ENCODE results near the gene FAM222B.

Gene FAM222B

DNA sequence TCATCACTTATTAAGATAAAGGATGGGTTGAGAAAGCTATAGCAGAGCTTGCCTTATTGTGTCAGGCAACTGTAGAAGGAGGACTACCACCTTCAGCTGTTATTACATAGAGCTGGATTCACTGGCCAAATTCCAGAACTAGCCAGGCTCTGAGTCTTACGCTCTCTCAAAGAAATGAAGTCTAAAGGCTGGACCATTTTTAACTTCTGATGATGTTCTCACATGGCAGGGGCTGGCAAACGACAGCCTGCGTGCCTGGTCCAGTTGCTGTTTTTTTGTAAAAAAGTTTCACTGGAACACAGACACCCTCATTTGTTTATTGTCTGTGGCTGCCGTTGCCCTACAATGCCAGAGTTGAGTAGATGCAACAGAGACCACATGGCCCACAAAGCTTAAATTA is 77.6 kb downstream of the FAM222B start:
- no peak for DNase-seq

DNA sequence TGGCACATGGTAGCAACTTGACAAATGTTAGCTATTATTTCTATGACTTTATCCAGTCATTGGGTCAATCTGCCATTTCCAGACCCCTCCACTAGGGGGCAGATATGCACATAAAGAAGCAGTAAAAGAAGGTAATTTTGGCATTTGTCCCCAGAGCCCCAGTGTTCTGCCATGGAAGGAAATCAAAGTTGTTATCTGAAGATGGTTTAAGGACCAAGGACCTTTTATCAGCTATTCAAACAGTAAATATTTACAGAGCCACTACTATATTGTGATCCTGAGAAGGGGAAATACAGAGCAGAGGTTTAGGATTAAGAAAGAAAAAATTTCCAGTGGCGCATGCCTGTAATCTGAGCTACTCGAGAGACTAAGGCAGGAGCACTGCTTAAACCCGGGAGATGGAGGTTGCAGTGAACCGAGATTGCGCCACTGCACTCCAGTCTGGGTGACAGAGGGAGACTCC is 78.8 kb downstream of the FAM222B start:
- DNase-seq = peak; percentile 86

DNA sequence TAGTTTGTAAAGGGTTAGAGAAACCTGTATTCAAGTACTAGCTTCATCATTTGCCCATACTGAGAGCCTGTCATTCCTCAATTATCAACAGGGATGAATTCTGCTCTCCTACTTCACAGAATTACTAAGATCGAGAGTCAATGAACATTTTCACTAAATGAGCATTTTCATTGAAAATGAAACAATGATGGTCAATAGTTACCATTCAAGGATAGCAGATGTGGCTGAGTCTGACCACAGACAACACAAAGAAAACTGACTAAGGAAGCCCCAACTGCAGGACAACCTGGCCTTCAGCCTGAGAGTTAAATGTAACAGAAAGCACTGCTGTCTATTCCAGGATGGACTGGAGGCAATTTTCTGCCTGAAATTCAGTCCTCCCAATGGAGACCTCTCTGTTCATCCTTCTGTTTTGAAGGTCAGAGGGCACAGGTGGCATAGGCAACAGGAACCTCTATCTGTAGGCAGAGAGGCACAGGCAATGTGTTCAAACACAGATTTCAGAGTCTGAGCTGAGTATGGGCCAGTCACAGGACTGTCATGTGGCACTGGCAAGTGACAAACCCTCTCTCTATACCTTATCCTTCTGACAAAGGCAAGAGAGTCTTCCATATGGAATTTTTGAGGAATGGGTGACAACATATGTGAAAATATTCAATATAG is 79.3 kb downstream of the FAM222B start:
- DNase-seq = no peak

DNA sequence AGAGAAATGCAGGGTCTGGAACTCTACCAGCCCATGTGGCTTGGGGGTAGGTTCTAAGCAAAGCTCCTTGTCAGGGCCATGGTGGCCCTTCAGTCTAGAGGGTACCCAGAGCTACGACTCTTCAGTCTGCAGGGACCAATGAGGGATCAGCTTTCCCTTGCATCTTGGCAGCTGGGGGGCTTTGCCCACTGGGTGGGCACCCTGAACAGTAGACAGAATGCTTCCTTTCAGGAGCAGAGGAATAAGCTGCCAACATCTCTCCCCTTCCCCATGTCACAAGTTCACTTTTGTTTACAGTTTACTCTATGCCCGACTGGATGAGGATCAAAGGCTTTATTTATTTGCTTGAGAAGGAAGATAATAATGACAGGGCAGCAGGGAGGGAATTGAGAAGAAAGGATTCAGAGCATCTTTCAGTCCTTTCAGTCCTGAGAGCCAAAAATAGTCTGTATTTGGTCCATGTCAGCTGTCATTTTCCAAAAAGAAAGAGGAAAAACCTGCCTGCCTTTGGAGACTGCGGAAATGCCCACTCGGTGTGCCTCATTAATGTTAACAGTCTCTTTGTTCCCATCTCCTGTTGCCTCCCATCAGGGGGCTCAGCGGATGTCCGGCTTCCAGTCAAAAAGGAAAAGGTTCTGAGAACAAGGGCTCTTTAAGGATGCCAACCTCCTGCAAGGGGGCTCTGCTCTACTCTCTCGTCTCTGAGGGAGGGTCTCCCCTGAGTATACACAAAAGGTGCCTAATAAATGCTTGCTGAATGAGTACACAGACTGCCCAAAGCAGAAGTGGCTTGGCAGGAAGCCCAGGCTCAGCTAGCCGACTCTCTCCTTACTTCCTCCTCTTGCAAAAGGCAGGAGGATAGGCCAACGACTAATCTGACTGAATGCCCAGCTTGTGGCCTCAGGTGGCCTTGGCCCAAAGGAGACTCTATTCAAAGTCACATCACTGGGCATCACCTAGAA is 81.7 kb downstream of the FAM222B start:
- DNase-seq = no peak

DNA sequence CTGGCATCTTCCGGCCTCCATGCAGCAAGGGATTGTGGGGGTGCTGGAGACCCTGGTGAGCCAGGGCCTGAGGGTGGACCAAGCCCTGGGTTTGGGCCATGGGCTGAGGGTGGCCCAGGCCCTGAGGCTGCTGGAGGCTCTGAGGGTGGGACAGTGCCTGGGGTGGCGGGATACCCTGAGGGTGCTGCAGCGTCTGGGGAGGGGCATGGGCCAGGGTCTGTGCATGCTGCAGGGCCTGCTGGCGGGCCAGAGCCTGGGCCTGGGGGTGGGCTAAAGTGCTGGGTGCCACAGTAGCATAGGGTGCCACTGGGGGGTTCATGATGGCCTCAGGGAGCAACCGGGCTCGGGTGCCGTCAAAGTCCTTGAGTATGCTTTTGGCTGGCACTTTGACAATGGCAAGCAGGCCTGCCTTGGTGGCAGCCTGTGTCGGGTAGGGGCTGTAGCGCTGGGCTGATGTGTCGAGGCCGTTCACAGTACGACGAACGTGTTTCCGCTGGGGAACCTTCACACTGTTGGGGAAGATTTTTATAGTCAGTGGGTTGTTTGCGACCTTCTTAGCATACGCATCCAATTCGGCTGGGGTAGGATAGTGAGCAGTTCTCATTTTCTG is 83.2 kb downstream of the FAM222B start:
- no peak for DNase-seq

DNA sequence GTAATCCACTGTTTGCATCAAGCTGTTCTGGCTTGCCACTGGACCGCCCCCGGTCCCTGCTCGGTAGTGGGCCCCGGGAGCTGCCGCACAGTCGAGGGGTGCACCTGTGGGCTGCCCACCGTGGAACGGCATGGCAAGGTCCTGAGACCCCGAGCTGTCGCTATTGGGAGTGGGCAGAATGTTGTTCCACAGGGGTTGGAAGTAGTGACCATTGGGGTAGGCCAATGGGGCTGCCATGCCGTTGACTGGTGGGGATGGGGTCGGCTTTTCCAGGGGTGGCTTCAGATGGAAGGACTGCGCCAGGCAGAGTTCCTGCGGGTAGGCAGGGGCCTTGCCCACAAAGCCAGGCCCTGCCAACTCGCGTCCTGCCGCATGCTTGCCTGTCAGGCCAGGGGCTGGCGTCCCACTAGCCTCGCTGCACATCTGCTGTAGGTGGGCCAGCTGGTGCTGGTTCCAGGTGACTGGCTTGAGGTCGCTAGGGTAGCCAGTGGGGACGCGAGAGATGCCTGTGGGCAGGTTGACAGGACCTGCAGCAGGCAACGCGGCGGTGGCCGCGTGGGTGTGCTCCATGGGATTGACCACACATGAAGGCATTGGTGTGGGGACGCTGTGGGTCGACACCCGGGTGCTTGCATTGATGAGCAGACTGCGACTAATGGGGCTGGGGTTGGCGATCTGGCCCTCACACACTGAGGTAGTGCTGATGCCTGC is 84.0 kb downstream of the FAM222B start:
- no peak for DNase-seq

DNA sequence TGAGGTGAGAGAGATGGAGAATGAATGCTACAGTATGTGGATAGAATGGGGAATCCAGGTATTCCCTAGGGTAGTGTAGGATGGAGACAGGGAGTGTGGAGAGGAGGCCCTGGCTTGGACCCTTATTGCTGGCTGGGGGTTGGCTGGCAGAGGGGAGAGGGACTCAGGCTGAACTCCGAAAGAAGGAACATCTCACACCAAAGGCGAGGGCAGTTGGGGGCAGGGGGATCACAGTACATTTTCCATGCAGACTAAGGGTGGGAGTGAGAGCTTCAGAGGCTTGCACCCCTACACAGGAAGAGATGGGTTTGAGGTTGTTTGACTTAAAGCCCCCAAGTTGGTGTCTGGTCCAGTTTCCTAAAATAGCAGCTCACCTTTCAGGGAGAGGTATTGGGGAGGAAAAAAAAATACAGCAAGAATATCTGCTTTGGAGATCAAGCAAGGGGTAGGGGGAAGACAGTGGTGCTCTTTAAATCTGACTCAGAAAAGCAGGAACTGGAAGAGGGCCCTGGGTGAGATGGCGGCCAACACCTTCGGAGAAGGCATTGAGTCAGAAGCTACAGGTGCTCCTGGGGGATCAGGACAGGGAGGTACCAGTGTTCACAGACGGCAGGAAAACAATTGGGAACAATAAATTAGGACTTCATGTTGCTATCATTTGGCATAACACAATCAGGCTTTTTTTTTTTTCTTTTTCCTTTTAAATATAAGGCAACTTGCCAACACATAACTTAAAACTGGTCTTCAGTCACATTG is 86.4 kb downstream of the FAM222B start:
- no peak for DNase-seq

DNA sequence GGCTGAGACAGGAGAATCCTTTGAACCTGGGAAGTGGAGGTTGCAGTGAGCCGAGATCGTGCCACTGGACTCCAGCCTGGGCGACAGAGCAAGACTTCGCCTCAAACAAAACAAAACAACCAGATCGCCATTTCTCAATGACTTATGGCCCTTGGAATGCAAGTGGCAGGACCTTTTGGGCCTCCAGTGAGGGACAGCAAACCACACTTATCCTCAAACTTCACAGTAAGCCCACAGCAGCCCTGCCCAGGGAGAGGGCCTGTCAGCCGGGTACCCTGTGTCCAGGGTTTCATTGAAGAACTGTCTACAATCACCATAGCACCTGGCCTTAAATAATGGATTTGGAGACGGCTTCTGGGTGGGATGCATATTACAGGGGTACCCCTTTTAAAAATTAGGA is 87.1 kb downstream of the FAM222B start:
- no peak for DNase-seq

DNA sequence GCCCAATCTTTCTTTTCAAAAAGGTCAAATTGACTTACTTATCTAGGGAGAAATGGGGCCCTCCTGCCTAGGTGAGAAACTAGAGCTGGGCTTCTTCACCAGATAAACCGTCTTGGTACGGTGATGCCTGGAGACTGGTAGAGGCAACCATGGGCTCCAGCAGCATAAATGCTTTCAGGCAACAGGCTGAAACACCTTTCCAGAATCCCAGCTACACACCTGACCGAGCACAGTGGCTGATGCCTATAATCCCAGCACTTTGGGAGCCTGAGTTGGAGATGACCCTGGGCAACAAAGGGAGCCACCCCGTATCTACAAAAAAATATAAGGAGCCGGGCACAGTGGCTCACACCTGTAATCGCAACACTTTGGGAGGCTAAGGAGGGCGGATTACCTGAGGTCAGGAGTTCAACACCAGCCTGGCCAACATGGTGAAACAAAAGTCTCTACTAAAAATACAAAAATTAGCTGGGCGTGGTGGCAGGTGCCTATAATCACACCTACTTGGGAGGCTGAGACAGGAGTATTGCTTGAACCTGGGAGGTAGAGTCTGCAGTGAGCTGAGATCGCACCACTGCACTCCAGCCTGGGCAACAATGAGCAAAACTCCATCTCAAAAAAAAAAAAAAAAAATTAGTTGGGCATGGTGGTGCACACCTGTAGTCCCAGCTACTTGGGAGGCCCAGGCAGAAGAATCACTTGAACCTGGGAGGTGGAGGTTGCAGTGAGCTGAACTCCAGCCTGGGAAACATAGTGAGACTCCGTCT is 90.8 kb downstream of the FAM222B start:
- no peak for DNase-seq

DNA sequence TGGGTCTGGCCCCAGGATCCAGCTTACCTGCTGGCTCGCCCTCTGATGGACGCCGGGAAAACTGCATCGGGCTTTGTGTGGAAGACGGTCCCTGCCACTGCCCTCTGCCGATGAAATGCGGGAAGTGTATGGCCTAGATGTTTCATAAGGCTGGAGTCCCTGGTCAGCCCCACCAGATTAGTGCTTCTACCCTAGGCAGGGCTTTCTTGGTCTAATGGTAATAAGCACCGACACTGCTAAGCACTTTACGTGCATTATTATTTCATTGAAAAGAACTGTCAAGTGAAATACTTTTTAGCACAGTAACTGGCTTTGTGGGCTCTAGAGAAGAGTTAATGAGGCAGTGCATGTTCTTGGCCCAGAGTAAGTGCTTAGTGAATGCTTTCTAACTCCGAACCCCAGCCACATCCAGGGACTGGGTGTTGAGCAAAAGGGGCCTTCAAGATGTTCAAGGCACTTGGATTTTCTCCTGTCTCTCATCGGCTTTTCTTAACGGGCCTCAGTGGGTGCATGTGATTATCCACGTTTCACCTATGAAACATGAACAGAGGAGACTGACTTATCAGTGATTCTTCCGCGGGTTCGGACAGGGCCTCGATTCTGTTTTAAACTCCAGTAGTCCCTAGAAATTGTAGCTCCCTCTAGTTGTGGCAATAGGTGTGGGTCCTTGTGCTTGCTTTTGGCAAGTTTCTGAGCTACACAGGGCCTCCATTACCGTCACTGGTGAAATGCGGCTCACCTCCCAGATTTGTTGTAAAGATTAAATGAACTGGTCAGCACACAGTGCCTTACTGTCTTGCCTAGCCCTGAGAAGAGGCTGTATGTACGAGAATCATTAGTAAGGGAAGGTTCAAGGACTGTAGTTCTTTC is 92.2 kb downstream of the FAM222B start:
- peak; percentile 92 for DNase-seq

DNA sequence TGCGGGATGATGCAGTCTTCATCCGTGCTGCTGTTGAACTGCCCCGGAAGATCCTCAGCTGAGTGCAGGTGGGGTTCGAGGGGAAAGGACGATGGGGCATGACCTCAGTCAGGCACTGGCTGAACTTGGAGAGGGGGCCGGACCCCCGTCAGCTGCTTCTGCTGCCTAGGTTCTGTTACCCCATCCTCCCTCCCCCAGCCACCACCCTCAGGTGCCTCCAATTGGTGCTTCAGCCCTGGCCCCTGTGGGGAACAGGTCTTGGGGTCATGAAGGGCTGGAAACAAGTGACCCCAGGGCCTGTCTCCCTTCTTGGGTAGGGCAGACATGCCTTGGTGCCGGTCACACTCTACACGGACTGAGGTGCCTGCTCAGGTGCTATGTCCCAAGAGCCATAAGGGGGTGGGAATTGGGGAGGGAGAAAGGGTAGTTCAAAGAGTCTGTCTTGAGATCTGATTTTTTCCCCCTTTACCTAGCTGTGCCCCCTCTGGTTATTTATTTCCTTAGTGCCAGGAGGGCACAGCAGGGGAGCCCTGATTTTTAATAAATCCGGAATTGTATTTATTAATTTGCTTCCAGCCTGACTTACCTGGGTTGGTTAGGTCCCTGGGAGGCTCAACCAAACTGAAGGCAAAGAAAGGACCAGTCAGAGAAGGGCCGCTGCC is 92.9 kb downstream of the FAM222B start:
- no peak for DNase-seq

DNA sequence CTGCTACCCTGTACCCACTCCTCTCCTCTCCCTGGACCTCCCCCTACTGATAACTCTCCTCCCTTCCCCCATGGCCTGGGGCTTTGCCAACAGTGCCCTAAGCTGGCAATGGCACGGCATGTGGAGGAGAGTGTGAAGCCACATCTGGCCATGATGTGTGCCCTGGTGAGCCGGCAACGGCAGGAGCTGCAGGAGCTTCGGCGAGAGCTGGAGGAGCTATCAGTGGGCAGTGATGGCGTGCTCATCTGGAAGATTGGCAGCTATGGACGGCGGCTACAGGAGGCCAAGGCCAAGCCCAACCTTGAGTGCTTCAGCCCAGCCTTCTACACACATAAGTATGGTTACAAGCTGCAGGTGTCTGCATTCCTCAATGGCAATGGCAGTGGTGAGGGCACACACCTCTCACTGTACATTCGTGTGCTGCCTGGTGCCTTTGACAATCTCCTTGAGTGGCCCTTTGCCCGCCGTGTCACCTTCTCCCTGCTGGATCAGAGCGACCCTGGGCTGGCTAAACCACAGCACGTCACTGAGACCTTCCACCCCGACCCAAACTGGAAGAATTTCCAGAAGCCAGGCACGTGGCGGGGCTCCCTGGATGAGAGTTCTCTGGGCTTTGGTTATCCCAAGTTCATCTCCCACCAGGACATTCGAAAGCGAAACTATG is 93.6 kb downstream of the FAM222B start:
- no peak for DNase-seq

DNA sequence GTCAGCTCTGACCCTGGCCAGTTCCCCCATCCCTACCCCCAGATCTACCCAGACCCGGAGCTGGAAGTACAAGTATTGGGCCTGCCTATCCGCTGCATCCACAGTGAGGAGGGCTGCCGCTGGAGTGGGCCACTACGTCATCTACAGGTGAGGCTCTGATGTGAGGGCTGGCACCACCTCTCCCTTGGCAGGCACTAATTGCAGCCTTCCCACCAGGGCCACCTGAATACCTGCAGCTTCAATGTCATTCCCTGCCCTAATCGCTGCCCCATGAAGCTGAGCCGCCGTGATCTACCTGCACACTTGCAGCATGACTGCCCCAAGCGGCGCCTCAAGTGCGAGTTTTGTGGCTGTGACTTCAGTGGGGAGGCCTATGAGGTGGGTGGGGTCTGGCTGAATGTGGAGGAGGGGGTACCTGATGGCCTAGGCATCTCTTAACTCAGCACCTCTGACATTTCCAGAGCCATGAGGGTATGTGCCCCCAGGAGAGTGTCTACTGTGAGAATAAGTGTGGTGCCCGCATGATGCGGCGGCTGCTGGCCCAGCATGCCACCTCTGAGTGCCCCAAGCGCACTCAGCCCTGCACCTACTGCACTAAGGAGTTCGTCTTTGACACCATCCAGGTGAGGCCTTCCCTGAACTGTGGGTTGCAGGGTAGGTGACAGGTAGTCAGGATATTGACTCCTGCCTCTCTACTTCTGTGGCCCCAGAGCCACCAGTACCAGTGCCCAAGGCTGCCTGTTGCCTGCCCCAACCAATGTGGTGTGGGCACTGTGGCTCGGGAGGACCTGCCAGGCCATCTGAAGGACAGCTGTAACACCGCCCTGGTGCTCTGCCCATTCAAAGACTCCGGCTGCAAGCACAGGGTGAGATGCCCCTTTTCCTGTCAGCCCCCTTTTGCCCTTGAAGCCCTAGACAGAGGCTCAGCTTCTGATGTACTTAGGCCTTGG is 94.5 kb downstream of the FAM222B start:
- no peak for DNase-seq

DNA sequence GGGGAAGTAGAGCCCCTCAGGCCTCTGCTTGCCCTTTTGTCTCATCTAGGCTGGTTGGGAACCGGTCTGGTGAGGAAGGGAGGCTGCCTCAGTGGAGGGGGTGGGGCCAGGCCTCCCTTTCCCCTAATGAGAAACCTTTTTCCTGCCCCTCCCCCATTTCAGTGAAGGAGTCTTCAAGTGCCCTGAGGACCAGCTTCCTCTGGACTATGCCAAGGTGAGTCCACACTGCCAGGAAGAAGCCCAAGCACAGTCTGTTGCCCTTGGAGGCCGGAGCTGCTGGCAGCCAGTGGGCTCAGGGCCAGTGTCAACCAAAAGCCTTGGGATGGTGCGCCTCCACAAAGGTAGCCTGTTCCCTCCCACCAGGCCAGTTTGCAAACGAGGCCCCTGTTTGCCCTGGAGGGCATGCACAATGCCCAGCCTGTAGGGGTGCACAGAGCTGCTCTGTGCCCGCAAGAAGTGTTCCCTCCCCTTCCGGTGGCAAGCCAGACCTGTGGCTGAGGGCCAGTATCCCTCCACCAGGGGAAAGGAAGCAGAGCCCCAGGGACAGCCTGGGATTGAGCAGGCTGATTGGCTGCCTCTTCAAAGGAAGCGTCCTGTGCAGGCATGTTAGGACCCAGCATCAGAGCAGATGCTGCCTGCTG is 95.4 kb downstream of the FAM222B start:
- no peak for DNase-seq

DNA sequence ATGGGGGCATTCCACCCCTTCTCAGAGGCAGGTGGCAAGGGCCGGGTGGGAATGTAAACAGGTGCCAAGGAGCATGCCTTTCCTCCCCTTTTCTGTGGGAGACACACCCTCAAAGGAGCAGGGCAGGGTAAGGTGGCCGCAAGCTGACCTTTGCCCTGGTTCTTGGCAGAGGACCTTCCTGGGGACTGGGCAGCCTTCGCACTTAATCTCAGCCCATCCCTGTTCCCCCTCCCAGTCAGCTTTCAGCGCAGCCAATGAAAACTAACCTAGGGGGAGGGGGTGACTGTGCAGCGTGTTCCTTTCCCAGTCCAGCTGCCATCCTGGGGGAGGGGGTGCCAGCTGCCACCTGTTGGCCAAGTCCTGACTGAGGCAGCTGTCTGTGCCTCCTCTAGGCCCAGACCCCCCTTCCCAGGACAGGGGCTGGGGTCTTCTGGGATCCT is 96.0 kb downstream of the FAM222B start:
- no peak for DNase-seq

DNA sequence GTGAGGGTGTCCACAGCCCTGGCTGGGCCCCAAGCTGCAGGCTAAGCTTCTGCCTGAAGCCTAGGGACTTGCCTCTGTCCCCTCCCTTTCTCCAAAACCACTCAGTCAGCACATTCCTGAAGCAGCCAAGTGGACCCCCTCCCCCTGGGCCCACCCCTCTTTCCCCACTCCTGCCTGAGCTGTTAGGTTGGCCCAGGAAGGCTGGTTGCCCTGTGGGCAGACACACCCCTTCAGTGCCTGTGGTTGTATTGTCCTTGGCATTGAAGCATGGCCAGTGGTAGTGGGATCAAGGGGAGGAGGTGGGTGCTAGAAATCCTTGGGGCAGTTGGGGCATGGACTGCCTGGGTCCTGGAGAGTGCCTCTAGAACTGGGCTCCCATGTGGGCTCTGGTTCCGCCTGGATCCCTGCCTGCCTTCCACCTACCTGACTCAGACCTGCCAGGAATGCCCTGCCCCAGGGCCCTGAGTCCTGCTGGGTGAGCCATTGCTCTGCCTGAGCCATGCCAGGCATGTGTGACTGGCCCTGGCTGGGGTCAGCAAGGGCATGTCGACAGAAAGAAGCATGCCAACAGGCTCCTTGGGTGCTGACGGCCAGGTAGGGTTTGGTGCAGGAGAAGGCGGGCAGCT is 96.7 kb downstream of the FAM222B start:
- DNase-seq = no peak

Measured in CD4-positive, alpha-beta T cell treated with Interleukin-17A for 1 hour (primary cell).